Forelimb muscle (tissue), 1 donor: ENCODE measurements around the gene GPNMB. TPM values are rescaled to one million over a fixed set of nuclear protein-coding genes. Genes with fewer than 3 reads are reported as not detected.

Experiments
- DNase-seq: peaks from one replicate; pipeline ENCODE4 v3.0.0-alpha.2; 2013; ENCODE audit warnings: low read depth
- polyA plus RNA-seq: library from polyadenylated mRNA; unstranded; fragments of 120-200 nt; gene quantifications from one replicate; pipeline ENCODE4 v1.2.1, GENCODE V29; 2013; ENCODE audit not compliant: insufficient read length

The GPNMB gene
- polyA plus RNA-seq, 1 donor: 38.0 TPM

- no peak for DNase-seq
These were observed 25.7 kb downstream of the GPNMB start for GRCh38 chr7:23272275-23272674.

- DNase-seq: no peak
These were observed 26.6 kb downstream of the GPNMB start for GRCh38 chr7:23273141-23273599.

- DNase-seq: no peak
These were observed 29.3 kb downstream of the GPNMB start for GRCh38 chr7:23275912-23276311.

- DNase-seq: no peak
These were observed 29.8 kb downstream of the GPNMB start for GRCh38 chr7:23276376-23276775.

GRCh38 chr7:23276947-23277346 is 30.4 kb downstream of the GPNMB start:
- no peak for DNase-seq

GRCh38 chr7:23277359-23277989 is 30.9 kb downstream of the GPNMB start:
- DNase-seq: peak; percentile 34

GRCh38 chr7:23279819-23280525 is 33.4 kb downstream of the GPNMB start:
- DNase-seq: no peak

GRCh38 chr7:23283086-23283485 is 36.5 kb downstream of the GPNMB start:
- DNase-seq: no peak

GRCh38 chr7:23284871-23285270 is 38.3 kb downstream of the GPNMB start:
- DNase-seq: no peak

GRCh38 chr7:23285657-23286646 is 39.4 kb downstream of the GPNMB start:
- no peak for DNase-seq

- DNase-seq: no peak
These were observed 41.0 kb downstream of the GPNMB start for GRCh38 chr7:23287612-23288011.

- no peak for DNase-seq
These were observed 44.4 kb downstream of the GPNMB start for GRCh38 chr7:23290993-23291392.

GRCh38 chr7:23291957-23292560 is 45.5 kb downstream of the GPNMB start:
- no peak for DNase-seq

- DNase-seq: no peak
These were observed 46.0 kb downstream of the GPNMB start for GRCh38 chr7:23292623-23293022.

- no peak for DNase-seq
These were observed 47.0 kb downstream of the GPNMB start for GRCh38 chr7:23293500-23294073.

GRCh38 chr7:23294549-23295400 is 48.2 kb downstream of the GPNMB start:
- DNase-seq: no peak

GRCh38 chr7:23295401-23295697 is 48.8 kb downstream of the GPNMB start:
- DNase-seq: no peak

GRCh38 chr7:23298141-23298881 is 51.7 kb downstream of the GPNMB start:
- no peak for DNase-seq

- DNase-seq: peak; percentile 94
These were observed 52.6 kb downstream of the GPNMB start, which contains the start of gene MALSU1 for GRCh38 chr7:23298885-23299769. Gene MALSU1 (plus strand): TSS chr7:23299339. CDS start chr7:23299353, 14 bp downstream.
